PC-9 (cell line): ENCODE measurements around the gene VWA5B2.

ENCODE experiments used
- CTCF ChIP-seq: fragments of 200-600 bp; sonication (generic); conservative IDR thresholded peaks from 2 replicates; pipeline ENCODE4 v1.6.1; 2017; ENCODE audit warnings: mixed run types, antibody characterized with exemption, mild to moderate bottlenecking, moderate library complexity
- EZH2 ChIP-seq: fragments of 200-600 bp; sonication (generic); IDR thresholded peaks from 2 replicates; pipeline ENCODE4 v1.8.0; 2017; ENCODE audit warnings: antibody characterized with exemption, low read depth

GRCh38 chr3:184241447-184242296, 12.3 kb downstream of the VWA5B2 start:
- TF ChIP-seq CTCF, result peak; percentile 70
- no peak for TF ChIP-seq EZH2
